ENCODE data around the gene SH3RF3. TPM values are rescaled to one million over a fixed set of nuclear protein-coding genes. Genes with fewer than 3 reads are reported as not detected.
A peak's percentile ranks its signal among the peaks of the same experiment; 100 is the strongest.

SH3RF3 gene
- total and polyA plus RNA-seq, 2 of the 13 experiments (the other 11 are each of a cell fraction or from before 2014, with no cell fraction given), result 0.04 TPM; not detected in 1

DNA sequence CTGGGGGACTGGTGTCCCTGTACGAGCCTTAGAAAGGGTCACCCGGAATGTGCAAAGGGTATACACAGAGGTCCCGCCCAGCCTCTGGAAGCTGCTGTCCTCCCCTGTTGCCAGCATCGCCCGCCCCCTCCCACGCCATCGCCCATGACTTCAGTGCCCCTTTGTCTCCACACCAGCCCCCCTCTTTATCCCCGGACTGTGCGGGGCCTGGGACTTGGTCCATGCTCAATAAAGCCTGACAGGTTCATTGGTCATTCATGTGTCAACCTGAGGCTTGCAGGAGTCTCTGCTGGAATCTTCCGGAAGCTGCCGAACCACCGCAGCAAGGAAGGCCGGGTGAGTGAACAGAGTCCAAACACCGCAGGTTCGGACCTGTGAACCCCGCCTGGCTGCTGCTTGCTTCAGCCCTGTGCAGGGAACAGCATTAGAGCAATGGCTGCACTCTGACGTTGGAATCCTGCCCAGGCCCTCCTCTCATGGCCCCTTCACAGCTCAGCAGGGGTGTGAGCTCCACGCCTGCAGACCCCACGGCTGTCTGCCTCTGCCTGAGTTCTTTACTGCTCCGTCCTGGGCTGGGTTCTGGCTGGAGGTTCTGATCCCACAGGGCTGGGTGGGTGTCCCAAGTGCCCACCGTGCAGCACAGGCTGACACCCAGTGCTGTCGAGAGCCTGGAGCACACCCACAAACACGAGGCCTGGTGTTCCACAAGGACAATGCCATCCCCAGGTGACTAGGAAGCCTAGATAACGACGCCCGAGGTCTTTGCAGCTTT lies 388.3 kb downstream of the SH3RF3 start (continued):
- TF ChIP-seq SRSF4 (IDR thresholded peaks at IDR 0.05; ENCODE audit: low read depth, low read length, poor library complexity, severe bottlenecking) (no peak), MEF2D (CRISPR knock-in tag; IDR thresholded peaks at IDR 0.05) (no peak), WIZ (CRISPR knock-in tag; IDR thresholded peaks at IDR 0.05) (peak; percentile 76), ZNF850 (CRISPR knock-in tag; conservative IDR thresholded peaks at IDR 0.05) (no peak), ZBTB21 (CRISPR knock-in tag; IDR thresholded peaks at IDR 0.05) (no peak), TCF7L2 (IDR thresholded peaks at IDR 0.05; ENCODE audit: low read depth, low read length) (no peak), ZKSCAN8 (CRISPR knock-in tag; IDR thresholded peaks at IDR 0.05; ENCODE audit: borderline replicate concordance) (0 out of 2 replicates have a peak, but pooled peaks have one; percentile 48), ASH2L (IDR thresholded peaks at IDR 0.05; ENCODE audit: insufficient read length, low read depth, low read length) (peak; percentile 18), ZSCAN9 (CRISPR knock-in tag; IDR thresholded peaks at IDR 0.05; ENCODE audit: borderline replicate concordance) (no peak), ZMYM2 (CRISPR knock-in tag; IDR thresholded peaks at IDR 0.05) (peak; percentile 74)
- TF ChIP-seq, protein P1, sequence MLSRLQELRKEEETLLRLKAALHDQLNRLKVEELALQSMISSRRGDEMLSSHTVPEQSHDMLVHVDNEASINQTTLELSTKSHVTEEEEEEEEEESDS (CRISPR knock-in tag; IDR thresholded peaks at IDR 0.05; ENCODE audit: borderline replicate concordance), result 0 out of 2 replicates have a peak, but pooled peaks have one; percentile 15
- TF ChIP-seq, protein P2, sequence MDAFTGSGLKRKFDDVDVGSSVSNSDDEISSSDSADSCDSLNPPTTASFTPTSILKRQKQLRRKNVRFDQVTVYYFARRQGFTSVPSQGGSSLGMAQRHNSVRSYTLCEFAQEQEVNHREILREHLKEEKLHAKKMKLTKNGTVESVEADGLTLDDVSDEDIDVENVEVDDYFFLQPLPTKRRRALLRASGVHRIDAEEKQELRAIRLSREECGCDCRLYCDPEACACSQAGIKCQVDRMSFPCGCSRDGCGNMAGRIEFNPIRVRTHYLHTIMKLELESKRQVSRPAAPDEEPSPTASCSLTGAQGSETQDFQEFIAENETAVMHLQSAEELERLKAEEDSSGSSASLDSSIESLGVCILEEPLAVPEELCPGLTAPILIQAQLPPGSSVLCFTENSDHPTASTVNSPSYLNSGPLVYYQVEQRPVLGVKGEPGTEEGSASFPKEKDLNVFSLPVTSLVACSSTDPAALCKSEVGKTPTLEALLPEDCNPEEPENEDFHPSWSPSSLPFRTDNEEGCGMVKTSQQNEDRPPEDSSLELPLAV (CRISPR knock-in tag; conservative IDR thresholded peaks at IDR 0.05; ENCODE audit: low read depth), result no peak
- TF ChIP-seq, protein P3, sequence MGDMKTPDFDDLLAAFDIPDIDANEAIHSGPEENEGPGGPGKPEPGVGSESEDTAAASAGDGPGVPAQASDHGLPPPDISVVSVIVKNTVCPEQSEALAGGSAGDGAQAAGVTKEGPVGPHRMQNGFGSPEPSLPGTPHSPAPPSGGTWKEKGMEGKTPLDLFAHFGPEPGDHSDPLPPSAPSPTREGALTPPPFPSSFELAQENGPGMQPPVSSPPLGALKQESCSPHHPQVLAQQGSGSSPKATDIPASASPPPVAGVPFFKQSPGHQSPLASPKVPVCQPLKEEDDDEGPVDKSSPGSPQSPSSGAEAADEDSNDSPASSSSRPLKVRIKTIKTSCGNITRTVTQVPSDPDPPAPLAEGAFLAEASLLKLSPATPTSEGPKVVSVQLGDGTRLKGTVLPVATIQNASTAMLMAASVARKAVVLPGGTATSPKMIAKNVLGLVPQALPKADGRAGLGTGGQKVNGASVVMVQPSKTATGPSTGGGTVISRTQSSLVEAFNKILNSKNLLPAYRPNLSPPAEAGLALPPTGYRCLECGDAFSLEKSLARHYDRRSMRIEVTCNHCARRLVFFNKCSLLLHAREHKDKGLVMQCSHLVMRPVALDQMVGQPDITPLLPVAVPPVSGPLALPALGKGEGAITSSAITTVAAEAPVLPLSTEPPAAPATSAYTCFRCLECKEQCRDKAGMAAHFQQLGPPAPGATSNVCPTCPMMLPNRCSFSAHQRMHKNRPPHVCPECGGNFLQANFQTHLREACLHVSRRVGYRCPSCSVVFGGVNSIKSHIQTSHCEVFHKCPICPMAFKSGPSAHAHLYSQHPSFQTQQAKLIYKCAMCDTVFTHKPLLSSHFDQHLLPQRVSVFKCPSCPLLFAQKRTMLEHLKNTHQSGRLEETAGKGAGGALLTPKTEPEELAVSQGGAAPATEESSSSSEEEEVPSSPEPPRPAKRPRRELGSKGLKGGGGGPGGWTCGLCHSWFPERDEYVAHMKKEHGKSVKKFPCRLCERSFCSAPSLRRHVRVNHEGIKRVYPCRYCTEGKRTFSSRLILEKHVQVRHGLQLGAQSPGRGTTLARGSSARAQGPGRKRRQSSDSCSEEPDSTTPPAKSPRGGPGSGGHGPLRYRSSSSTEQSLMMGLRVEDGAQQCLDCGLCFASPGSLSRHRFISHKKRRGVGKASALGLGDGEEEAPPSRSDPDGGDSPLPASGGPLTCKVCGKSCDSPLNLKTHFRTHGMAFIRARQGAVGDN (CRISPR knock-in tag; IDR thresholded peaks at IDR 0.05), result peak; percentile 96
- TF ChIP-seq, protein P4, sequence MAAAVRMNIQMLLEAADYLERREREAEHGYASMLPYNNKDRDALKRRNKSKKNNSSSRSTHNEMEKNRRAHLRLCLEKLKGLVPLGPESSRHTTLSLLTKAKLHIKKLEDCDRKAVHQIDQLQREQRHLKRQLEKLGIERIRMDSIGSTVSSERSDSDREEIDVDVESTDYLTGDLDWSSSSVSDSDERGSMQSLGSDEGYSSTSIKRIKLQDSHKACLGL (CRISPR knock-in tag; IDR thresholded peaks at IDR 0.05), result peak; percentile 48; the same call in 1 of the 2 replicates
- TF ChIP-seq, protein P5, sequence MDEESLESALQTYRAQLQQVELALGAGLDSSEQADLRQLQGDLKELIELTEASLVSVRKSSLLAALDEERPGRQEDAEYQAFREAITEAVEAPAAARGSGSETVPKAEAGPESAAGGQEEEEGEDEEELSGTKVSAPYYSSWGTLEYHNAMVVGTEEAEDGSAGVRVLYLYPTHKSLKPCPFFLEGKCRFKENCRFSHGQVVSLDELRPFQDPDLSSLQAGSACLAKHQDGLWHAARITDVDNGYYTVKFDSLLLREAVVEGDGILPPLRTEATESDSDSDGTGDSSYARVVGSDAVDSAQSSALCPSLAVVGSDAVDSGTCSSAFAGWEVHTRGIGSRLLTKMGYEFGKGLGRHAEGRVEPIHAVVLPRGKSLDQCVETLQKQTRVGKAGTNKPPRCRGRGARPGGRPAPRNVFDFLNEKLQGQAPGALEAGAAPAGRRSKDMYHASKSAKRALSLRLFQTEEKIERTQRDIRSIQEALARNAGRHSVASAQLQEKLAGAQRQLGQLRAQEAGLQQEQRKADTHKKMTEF (CRISPR knock-in tag; IDR thresholded peaks at IDR 0.05), result peak; percentile 57
- TF ChIP-seq, protein P6, sequence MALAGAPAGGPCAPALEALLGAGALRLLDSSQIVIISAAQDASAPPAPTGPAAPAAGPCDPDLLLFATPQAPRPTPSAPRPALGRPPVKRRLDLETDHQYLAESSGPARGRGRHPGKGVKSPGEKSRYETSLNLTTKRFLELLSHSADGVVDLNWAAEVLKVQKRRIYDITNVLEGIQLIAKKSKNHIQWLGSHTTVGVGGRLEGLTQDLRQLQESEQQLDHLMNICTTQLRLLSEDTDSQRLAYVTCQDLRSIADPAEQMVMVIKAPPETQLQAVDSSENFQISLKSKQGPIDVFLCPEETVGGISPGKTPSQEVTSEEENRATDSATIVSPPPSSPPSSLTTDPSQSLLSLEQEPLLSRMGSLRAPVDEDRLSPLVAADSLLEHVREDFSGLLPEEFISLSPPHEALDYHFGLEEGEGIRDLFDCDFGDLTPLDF (CRISPR knock-in tag; IDR thresholded peaks at IDR 0.05), result peak; percentile 76; the same call in 1 of the 2 replicates
- TF ChIP-seq, protein P7, sequence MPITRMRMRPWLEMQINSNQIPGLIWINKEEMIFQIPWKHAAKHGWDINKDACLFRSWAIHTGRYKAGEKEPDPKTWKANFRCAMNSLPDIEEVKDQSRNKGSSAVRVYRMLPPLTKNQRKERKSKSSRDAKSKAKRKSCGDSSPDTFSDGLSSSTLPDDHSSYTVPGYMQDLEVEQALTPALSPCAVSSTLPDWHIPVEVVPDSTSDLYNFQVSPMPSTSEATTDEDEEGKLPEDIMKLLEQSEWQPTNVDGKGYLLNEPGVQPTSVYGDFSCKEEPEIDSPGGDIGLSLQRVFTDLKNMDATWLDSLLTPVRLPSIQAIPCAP (CRISPR knock-in tag; IDR thresholded peaks at IDR 0.05; ENCODE audit: low read depth), result no peak
- TF ChIP-seq, protein P8, sequence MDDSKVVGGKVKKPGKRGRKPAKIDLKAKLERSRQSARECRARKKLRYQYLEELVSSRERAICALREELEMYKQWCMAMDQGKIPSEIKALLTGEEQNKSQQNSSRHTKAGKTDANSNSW (CRISPR knock-in tag; IDR thresholded peaks at IDR 0.05; ENCODE audit: borderline replicate concordance), result no peak
